Measurements from ENCODE around the gene CCL2. TPM values are rescaled to one million over a fixed set of nuclear protein-coding genes. Genes with fewer than 3 reads are reported as not detected.

The CCL2 gene
- total RNA-seq, 1 donor from 2014 or later: 11.3 TPM

DNA sequence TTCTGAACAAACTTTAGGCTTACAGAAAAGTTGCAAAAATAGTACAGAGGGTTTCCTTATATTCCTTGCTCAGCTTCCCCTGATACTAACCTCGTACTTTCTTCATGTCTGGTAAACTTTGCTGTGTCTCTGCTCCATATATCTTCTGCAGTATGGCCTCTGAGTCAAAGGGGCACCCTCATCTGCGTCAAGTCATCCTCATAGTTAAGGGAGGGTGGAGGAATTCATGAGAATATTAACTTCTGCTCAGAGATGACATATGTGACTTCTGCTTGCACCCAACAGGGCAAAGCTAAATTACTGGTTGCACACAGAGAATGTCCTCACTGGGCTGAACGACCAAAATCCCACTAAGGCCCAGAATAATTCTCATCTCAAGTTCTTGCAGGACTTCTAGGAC is 10.6 kb downstream of the CCL2 start:
- DNase-seq: no peak

DNA sequence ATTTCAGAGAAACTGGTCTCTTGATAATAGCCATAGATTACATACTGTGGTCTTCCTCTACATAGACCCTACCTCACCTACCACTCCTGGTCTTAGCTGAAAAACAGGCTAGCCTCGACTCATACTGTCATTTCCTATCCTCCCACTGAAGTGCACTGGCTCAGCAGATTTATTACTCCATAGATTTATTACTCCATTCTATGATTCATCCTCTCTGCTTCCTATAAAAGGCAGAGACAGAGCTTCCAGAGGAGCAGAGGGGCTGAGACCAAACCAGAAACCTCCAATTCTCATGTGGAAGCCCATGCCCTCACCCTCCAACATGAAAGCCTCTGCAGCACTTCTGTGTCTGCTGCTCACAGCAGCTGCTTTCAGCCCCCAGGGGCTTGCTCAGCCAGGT is 14.9 kb downstream of the CCL2 start, which contains the start of gene CCL7:
Gene CCL7, plus strand, starts transcription at position 253 of the 400 bp plus-strand sequence. Its CDS starts 70 bp downstream, at position 323.
- DNase-seq: no peak

DNA sequence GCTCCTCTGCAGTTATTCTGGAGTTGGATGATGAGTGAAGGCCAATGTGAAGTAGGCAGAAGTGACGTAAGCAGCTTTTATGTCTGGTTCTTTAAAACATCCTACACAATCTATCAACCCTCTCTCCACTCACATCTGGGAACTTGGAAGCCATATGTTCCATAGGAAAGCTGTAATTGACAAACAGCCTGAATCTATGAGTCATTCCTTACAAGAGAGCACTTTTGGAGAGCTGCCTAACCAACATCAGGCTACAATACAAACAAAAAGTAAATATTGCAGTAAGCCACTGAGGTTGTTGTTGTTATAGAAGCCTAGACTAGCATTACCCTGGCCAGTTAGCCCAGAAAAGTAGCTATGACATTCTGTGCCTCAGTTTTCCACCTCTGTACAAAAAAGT is 20.8 kb downstream of the CCL2 start:
- DNase-seq: peak; percentile 84

DNA sequence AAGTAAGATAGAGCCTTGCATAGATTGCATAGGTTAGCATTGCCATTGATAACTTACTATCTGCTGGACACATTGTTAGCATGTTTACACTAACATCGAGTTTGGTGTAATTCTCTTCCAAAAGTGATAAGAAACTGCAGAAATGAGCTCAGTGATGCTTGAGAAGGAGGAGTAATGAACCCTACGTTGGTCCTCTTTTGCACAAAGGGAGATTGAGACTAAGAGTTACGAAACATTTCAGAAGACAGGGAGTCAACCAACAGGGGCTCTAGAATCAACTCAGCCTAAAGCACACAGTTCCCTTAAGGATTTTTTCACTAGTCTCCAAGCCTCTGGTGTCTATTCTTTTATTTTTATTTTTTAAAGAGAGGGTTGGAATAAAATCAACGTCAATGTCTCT is 21.7 kb downstream of the CCL2 start:
- DNase-seq: no peak

DNA sequence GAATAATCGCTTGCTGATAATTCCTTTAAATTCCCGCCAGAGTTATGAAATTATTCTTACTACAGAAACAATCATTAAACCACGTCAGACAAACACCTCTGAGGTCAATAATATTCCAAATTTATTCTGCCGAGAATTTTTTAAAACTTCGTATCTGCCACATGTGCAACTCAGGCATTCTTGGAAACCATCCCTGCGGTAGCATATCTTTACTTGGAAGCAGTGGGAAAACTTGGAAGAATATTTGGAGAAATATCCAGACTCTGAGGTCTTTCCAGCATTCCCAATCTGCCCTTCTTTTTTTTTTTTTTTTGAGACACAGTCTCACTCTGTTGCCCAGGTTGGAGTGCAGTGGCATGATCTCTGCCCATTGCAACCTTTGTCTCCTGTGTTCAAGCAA is 28.5 kb downstream of the CCL2 start:
- no peak for DNase-seq

DNA sequence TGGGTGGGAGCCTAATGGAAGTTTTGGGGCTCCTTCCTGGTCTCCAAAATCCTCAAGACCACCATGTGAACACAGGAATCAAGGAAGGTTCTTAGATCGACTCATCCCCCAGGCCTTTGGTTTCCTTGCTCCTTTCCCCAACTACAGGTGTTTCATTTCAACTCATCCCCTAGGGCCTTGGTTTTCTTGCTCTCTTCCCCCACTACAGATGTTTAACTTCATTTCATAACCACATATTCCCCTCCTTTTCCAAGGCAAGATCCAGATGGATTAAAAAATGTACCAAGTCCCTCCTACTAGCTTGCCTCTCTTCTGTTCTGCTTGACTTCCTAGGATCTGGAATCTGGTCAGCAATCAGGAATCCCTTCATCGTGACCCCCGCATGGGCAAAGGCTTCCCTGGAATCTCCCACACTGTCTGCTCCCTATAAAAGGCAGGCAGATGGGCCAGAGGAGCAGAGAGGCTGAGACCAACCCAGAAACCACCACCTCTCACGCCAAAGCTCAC is 30.3 kb downstream of the CCL2 start, which contains the start of gene CCL11:
Gene CCL11, plus strand, starts transcription at position 457 of the 507 bp plus-strand sequence. CDS start 67 bp downstream, outside the sequence.
- DNase-seq: peak; percentile 54

DNA sequence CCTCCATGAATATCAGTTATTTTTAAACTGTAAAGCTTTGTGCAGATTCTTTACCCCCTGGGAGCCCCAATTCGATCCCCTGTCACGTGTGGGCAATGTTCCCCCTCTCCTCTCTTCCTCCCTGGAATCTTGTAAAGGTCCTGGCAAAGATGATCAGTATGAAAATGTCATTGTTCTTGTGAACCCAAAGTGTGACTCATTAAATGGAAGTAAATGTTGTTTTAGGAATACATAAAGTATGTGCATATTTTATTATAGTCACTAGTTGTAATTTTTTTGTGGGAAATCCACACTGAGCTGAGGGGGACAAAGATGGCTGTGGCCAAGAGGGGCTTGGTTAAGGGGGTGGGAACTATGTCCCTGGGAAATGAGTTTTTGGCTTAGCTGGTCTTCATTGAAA is 32.8 kb downstream of the CCL2 start:
- no peak for DNase-seq

DNA sequence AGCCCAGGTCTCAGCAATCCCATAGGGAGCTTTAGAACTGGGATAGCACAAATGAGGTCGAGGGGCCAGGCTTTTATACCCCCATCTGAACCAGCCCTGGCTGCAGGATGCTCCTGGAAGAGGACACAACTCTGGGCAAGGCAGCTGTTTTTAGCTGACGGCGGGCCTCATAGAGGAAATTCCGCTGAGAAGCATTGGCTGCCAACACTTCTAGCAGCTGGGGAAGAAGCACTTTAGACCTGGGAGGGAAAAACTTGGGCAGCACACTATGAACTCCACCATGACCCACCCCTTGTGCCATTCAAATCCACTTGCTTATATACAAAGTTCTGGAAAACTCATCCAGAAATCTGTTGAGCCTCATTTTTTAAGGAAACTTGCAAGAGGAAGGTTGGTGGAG is 35.5 kb downstream of the CCL2 start:
- DNase-seq: peak; percentile 67

DNA sequence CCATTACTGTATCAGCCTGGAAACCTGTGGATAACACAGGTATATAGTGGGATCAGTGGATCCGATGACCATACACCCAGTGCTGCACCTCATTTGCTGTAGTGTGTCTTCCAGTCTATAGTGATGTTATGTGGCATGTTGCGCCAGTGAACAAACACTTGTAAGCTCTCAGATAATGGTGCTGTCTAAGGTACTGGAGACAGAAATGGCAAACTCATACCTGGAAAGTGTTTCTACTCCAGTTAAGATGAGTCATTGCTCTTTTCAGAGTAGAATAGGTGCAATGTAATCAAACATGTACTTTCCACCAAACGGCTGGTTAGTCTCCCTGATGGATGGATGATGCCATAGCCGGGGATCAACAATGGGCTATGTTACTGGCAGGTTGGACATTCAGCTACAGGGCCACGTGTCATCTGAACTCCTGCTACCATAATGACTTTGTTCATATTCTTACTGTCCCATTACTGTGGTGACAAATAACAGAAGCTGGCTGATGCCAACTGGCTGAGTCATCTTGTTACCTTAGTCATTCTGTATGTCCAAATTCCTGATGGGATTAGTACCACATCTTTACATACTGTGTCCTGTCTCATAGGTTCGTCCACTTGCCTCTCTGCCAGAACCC is 36.8 kb downstream of the CCL2 start:
- DNase-seq: no peak

DNA sequence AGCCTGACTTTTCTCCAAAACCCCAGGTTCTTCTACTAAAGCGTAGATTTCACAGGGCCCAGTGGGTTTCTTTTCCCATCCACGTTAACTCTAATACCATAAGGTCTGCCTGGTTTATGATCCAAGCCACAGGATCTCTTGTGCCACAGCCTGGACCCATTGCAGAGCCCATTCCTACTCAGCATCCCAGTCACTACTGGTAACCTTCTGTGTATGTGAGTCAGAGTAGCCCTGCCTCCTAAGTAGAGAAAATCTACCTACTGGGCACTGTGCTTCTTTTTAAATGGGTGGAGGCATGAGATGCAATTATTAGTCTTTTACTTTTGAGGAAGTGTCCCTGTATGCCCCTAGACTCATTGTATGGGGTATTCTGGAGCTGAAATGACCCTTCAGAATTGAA is 43.9 kb downstream of the CCL2 start:
- DNase-seq: no peak

DNA sequence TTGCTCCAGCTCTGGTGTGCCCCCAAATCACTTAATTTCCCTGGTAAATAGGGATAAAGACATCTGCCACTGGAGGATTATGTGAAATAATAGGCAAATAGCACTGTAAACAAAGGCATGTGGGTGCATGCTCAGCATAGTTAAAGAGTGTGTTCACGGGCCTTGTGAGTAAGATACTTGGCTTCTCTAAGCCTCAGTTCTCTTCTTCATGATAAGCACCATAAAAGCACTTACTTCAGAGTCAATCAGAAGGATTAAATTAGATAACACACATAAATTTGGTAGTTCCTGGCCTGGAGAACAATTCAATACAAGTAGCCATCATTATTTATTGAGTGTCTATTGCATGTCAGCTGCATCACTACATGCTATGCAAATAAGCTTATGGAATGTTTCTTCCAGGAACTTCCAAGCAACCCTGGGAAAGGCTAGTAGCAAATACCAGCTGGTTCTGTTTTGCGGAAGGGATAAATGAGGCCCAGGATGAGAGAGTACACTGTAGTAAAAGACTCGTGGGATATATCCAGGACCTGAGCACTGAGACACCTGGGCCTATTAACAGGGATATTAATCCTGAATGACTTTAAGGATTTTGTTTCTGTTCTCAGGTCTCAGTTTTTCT is 45.0 kb downstream of the CCL2 start:
- DNase-seq: peak; percentile 51

DNA sequence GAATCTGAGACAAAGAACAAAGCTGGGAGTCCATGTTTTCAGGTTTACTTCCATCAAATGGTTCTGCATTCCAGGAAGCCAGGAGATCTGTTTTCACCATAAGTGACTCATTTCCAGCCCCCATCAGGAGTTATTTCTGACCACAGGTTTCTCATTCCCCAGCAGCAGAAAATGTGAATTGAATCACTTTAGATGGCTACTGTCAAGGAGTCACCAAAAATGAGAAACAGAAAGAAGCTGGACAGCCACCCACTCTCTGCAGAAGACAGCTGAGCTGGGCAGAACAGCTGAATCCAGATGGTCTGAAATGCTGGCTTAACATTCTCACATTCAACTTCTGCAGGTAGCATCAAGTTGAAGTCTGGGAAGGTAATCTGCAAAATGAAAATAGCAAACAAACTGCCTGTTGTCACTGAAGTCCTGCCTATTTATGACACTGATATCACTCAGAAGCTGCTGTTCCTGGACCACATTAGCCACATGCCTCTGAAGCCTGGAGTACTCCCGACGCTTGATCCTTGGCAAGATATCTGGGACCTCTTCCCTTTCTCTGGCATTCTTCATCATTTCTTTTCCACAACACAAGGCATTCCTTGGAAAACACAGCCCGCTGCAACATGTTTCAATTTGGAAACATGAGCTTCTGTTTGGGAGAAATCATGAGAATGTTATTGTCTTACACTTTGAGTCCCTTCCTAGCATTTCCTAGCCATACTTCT is 45.7 kb downstream of the CCL2 start:
- peak; percentile 80 for DNase-seq

DNA sequence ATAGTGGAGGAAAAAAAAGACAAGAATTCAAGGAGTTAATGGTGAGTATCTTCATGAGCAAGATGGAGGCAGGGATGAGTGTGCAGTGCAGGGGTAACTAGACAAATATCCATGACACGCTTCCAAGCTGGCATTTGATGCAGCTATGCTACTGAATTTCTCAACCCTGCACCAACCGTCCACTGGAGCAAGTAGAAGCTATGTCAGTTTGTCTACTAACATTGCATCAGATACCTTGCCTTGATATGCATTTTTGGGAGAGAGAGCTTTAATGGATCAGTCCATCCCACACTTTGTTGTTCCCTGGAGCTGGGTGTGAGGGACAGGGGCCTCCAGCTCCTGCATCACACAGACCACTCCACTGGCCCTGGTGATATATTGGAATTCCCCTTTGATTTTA is 46.9 kb downstream of the CCL2 start:
- no peak for DNase-seq

DNA sequence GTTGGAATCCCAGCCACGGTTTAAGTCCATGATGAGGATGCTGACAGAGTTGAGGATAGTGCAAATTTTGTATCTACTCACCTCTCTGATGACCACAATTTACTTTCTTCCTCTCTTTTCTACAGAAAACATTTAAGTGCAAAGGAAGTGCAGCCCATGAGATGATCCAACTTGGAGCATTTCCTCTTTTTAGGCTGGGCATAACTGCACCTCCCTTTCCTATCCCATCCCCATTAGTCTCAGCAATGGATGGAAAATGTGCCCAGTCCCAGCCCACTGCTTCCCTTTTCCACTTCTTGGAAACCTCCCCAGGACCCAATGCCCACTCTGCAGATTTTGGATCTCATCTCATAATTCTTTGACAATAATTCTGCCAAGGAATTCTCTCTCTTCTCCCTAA is 47.6 kb downstream of the CCL2 start:
- DNase-seq: no peak

DNA sequence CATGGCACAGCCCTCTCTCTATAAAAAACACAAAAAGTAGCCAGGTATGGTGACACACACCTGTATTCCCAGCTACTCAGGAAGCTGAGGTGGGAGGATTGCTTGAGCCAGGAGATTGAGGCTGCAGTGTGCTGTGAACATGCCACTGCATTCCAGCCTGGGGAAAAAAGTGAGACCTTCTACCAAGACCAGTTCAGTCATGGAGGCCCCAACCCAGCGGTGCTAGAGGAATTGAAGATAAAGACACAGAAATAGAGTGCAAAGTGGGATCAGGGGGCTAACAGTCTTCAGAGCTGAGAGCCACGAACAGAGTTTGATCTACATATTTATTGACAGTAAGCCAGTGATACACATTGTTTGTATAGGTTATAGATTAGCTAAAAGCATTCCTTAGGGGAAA is 48.5 kb downstream of the CCL2 start:
- DNase-seq: no peak

DNA sequence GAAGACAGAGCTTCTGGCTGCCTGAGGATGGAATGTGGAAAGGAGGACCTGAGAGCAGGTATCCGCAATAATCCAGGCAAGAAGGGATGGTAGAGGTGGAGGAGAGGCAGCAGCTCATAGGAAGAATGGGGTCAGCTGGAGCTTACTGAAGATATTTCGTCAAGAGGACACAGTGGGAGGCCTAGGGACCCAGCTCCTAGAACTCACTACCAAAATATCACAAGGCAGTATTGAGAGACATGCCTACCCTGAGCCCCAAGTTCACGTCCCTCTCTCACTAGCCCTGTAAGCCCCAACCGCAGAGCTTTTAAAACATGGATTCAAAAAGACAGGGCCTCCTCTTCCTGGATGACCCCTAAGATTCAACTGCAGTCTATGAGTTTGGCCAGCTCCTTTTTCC is 50.0 kb downstream of the CCL2 start:
- DNase-seq: no peak

DNA sequence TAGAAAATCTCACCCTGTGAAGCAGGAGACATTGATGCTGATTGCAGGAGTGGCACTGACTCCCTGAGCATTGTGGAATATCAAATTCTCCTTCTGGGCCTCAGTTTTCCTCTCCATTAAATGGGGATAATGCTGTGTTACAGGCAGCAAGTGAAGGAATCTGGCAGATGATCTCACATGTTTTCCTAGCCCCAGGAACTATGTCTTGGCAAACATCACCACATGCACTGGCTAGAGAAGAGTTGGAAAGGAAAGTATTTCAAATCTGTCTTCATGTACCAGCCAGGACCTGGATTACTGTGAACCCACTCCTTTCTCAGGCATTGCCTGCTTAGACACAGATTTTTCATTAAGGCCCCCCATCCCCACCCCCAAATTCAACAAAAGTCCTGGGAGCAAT is 50.5 kb downstream of the CCL2 start:
- DNase-seq: no peak

DNA sequence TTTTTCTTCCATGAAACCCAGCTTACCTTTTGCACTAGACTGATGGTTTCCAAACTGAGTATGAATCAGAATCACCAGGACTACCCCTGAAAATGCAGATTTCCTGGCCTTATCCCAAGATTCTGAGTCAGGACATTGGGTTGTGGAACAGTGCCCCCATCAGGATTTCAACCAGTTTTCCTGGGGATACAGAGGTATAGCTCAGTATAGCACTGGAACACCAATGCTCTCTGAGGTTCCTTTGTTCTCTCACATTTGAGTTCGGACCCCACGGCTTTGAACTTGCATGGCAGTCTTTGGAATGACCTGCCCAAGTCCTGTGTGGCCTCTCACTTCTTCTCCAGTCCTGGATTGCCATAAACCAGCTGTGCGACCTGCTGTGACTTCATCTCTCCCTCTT is 51.4 kb downstream of the CCL2 start:
- DNase-seq: peak; percentile 56

Other genes with a start within 250 kb of the CCL2 start
- gene CCL7, start 14.9 kb downstream of the CCL2 start, total RNA-seq: not detected
- gene CCL11, start 30.5 kb downstream of the CCL2 start, total RNA-seq: not detected
- gene CCL8, start 64.2 kb downstream of the CCL2 start, total RNA-seq: 0.51 TPM
- gene CCL13, start 101.2 kb downstream of the CCL2 start, total RNA-seq: not detected
- not detected for gene CCL1, start 107.9 kb downstream of the CCL2 start, total RNA-seq

All from tongue (tissue), 2 donors.